ENCODE data around the gene NKAIN2.
"Not testable (repeated sequence)": the region's sequence is repeated elsewhere in the genome, so short reads cannot be mapped to it uniquely, and the experiment has no call there.

The NKAIN2 gene

GRCh38 chr6:124233221-124233620 is 429.6 kb downstream of the NKAIN2 start:
- DNase-seq: no peak

- no peak for DNase-seq
Measured at GRCh38 chr6:124234801-124235200, 431.1 kb downstream of the NKAIN2 start.

- no peak for DNase-seq
Measured at GRCh38 chr6:124237911-124238310, 434.2 kb downstream of the NKAIN2 start.

GRCh38 chr6:124238408-124238807 is 434.7 kb downstream of the NKAIN2 start:
- not testable (repeated sequence) for DNase-seq

GRCh38 chr6:124254941-124255685 is 451.4 kb downstream of the NKAIN2 start:
- DNase-seq: no peak

- DNase-seq: no peak
Measured at GRCh38 chr6:124260337-124260736, 456.7 kb downstream of the NKAIN2 start.

GRCh38 chr6:124269733-124270132 is 466.1 kb downstream of the NKAIN2 start:
- no peak for DNase-seq

GRCh38 chr6:124273701-124274100 is 470.0 kb downstream of the NKAIN2 start:
- no peak for DNase-seq

- DNase-seq: no peak
Measured at GRCh38 chr6:124282541-124282940, 478.9 kb downstream of the NKAIN2 start.

- DNase-seq: no peak
Measured at GRCh38 chr6:124283486-124283885, 479.8 kb downstream of the NKAIN2 start.

GRCh38 chr6:124285146-124285545 is 481.5 kb downstream of the NKAIN2 start:
- no peak for DNase-seq

- peak; percentile 10 for DNase-seq
Measured at GRCh38 chr6:124294574-124295200, 491.0 kb downstream of the NKAIN2 start.

GRCh38 chr6:124297507-124297906 is 493.8 kb downstream of the NKAIN2 start:
- DNase-seq: no peak

GRCh38 chr6:124298730-124299129 is 495.1 kb downstream of the NKAIN2 start:
- no peak for DNase-seq

GRCh38 chr6:124300907-124301306 is 497.2 kb downstream of the NKAIN2 start:
- not testable (repeated sequence) for DNase-seq

- no peak for DNase-seq
Measured at GRCh38 chr6:124303971-124304370, 500.3 kb downstream of the NKAIN2 start.

GRCh38 chr6:124310139-124310538 is 506.5 kb downstream of the NKAIN2 start:
- DNase-seq: no peak

- no peak for DNase-seq
Measured at GRCh38 chr6:124319410-124319809, 515.7 kb downstream of the NKAIN2 start.

- DNase-seq: no peak
Measured at GRCh38 chr6:124324237-124324636, 520.6 kb downstream of the NKAIN2 start.

GRCh38 chr6:124330197-124330596 is 526.5 kb downstream of the NKAIN2 start:
- no peak for DNase-seq

- DNase-seq: no peak
Measured at GRCh38 chr6:124334359-124334758, 530.7 kb downstream of the NKAIN2 start.

GRCh38 chr6:124339610-124340334 is 536.1 kb downstream of the NKAIN2 start:
- DNase-seq: no peak

GRCh38 chr6:124348339-124348738 is 544.7 kb downstream of the NKAIN2 start:
- DNase-seq: not testable (repeated sequence)

GRCh38 chr6:124355146-124355545 is 551.5 kb downstream of the NKAIN2 start:
- DNase-seq: no peak

All from NCI-H2029 (cell line).